Right forelimb (tissue), 1 donor: ENCODE measurements around the gene ATM.
"Not testable (repeated sequence)": the region's sequence is repeated elsewhere in the genome, so short reads cannot be mapped to it uniquely, and the experiment has no call there.

Experiments
- DNase-seq: peaks from one replicate; pipeline ENCODE4 v3.0.0-alpha.2; 2018

ATM gene

DNA sequence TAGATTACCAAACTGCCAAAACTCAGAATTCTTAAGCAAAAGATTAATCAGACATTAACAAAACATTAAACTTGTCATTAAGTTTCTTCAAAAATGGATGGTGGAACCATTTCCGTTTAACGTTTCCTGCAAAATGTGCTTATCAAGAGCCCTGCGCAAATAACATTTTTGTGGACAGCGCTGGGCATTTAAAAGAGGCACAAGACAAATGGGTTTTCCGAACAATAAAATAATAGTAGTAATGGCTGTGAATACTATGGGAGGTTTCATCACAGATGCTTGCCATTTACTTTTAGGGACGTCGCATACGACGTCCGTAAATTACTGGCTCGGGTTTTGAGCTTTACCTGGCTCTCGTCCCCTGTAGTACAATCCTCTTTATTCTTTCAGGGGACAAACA lies 1.5 kb upstream of the ATM start:
- DNase-seq = no peak

DNA sequence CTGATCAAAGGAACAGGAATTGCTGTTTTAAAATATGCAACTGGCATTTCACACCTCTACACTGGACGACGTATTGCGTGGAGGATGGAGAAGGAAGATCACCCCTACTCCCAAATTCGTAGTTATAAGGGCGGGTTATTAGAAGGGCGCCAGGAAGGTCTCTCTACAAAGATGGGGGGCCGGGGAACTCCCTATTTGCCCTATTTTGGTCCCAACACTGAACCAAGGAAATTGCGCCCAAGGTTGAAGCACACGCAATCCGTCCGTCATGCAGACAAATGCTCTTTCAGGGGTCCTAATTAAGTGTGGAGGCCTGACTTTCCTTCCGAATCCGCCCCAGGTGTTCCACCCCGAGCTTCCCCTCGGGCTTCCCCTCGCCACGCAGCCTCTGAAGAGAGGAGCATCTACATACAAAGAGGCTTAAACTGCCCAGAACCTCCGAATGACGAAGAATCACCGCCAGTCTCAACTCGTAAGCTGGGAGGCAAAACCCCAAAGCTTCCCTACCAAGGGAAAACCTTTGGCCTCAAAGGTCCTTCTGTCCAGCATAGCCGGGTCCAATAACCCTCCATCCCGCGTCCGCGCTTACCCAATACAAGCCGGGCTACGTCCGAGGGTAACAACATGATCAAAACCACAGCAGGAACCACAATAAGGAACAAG lies 825 bp upstream of the ATM start:
- DNase-seq = no peak

DNA sequence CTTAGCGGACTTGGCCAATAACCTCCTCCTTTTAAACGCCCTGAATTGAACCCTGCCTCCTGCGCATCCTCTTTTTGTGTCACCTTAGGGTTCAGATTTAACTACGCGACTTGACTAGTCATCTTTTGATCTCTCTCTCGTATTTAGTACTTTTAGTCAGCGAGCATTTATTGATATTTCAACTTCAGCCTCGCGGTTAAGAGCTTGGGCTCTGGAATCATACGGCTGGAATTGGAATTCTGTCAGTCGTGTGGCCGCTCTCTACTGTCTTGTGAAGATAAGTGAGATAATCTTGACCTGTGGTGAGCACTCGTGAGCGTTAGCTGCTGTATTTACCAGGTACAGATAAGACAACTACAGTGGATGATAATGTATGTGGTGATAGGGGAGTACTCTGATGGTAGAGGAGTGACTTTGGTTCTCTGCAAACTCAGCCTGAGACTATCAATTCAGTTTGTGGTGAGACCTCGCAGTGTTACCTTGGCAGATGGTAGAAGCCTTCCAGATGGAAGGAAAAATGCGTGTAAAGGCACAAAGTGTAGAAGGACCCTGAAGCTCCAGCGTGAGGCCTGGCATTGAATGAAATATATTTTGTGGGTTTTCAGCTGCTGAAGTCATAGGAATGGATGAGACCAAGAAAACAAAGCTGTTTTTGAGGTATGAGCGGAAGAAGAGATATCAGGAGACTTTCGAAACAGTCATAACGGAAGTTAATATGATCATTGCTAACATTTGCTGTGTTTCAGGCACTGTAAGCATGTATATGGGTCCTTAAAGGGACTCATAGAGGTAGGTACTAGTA lies 682 bp downstream of the ATM start:
- DNase-seq = no peak

DNA sequence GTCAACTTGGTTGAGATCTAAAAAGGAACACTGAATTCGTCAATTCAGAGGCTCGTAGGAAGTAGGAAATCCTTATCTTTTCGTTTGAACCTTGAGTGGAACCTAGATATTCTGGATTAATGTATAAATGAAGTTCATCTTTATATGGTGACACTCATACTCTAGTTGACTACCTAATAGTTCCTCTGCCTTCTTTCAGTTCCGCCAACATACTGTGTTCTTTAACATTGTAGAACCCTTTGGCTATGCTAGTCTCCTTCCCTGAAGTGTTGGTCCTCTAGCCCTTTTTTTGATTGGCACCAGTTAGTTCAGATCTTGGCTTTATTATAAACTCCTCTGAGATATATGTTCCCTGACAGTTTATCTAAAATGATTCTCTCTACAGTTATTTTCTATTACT lies 1.5 kb downstream of the ATM start:
- DNase-seq = no peak

DNA sequence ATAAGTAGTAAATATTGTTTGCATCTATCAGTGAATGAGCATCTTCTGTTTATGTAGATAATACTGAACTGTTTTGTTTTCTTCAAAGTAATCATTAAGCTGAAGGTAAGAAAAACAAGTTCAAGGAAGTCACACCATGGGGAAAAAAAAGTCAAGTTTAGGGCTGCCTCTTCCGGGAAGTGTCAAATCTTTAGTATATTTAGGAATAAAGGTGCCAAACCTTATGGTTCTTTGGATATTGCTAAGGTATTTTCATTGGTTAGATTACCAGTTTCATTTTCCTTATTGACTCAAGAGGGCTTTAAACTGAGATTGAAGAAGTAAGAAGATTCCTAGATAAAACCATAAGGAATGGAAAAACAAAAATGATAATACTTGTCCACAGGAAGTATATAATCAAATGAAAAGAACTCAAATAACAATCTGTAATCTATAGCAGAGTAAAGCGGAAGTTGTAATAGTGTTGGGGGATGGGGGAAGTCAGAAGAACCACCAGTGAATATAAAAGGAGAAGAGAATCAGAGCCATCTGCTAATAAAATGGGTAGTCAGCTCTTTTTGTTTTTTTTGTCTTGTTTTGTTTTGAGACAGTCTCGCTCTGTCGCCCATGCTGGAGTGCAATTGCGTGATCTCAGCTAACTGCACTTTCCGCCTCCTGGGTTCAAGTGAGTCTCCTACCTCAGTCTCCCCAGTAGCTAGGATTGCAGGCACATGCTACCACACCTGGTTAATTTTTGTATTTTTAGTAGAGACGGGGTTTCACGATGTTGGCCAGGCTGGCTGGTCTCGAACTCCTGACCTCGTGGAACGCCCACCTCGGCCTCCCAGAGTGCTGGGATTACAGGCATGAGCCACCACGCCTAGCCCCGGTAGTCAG lies 2.3 kb downstream of the ATM start:
- no peak for DNase-seq

DNA sequence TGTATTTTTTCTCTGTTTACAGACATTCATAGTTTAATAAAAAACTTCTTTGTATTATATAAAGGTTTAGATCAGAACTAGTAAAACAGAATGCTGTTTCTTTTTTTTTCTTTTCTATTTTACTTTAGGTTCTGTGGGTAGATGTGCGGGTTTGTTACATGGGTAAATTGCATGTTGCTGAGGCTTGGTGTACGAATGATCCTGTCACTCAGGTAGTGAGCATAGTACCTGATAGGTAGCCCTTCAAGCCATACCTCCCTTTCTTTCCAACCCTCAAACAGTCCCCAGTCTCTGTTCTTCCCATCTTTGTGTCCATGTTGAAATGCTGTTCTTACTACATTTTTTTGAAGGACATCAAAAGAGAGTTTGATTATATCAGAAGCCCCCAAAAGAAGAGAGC lies 3.2 kb downstream of the ATM start:
- DNase-seq = no peak

DNA sequence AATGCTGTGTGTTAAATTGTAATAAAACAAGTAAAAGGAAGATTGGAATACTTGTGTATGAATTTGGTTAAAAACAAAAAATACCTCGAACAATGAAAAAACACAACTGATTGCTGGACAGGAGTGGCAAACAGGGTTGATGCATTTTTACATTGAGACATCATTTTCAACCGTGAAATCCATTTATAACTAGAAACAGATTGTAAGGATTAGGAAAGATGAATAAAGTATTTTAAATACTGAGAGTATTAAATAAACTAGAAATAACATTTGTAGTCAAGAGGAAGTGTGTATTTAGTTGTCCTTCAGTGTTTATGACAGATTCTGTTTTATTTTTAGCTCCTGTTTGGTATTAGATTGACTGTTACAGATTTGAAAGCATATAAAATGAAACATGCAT lies 5.4 kb downstream of the ATM start:
- no peak for DNase-seq

DNA sequence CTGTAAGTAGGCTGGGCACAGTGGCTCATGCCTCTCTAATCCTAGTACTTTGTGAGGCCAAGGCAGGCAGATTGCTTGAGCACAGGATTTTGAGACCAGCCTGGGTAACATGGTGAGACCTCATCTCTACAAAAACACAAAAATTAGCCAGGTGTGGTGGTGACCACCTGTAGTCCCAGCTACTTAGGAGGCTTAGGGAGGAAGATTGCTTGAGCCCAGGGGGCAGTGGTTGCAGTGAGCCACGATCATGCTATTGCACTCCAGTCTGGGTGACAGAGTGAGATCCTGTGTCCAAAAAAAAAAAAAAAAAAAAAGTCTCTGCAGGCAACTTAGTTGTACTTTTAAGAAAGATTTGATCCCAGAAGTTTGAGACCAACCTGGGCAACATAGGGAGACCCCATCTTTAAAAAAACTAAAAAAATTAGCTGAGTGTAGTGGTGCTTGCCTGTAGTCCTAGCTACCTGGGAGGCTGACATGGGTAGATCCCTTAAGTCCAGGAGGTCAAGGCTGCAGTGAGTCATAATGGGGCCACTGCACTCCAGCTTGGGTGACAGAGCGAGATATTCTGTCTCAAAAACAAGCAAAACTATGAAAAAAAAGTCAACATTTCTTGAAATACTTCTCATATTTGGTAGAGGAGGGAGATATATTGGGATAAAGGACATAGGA lies 10.5 kb downstream of the ATM start:
- DNase-seq = no peak

DNA sequence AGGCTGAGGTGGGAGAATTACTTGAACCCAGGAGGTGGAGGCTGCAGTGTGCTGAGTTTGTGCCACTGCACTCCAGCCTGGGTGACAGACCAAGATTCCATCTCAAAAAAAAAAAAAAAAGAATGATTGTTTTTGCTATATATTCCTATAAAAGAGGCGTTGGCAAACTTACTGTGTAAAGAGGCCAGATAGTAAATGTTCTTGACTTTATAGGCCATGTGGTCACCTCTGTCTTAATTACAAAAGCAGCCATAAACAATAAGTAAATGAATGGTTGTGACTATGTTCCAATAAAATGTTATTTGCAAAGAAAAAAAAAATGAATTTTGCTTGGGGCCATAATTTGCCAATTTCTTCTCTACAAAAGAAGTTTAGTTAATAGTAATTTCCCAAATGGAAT lies 12.3 kb downstream of the ATM start:
- DNase-seq = no peak

DNA sequence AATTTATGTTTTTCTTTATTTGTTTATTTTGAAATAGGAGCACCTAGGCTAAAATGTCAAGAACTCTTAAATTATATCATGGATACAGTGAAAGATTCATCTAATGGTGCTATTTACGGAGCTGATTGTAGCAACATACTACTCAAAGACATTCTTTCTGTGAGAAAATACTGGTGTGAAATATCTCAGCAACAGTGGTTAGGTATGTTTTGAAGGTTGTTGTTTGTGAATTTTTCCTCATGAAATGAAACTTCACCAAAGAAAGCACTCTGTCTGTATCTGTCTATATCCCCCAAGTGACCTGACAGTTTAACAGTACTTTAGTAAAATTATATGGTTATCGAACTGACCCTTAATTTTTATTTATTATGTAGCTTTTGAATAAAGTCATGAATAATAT lies 12.8 kb downstream of the ATM start:
- no peak for DNase-seq

DNA sequence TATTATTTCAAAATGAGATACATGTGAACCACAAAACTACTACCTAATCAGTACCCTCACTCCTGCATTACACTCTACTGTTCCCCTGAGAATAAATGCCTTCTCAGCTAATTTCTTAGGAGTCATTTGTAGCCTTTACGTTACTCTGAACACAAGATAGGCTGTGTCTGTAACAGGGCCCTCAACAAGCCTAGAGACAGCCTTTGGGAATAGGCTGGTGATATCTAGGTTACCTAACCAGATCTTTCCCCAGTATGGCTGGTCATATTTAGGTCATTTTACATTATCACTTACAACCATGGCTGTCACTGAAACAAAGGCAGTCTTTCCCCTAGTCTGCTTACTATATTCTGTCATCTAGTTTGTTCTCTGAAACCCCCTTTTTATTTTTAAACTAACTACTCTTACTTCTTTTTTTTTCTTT lies 14.2 kb downstream of the ATM start:
- no peak for DNase-seq

DNA sequence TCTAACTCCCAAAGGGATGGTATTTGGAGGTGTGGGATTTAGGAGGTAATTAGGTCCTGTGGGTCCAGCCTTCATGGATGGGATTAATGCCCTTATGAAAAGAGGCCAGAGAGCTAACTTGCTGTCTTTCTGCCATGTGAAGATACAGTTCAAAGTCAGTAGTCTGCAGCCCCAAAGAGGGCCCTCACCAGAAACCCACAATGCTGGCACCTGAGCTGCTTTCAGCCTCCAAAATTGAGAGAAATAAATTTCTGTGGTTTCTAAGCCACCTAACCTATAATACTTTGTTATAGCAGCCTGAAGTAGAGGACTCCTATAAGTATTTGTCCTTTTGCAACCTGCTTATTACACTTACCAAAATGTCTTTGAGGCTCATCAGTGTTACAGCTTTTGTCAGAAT lies 16.2 kb downstream of the ATM start:
- DNase-seq = no peak

DNA sequence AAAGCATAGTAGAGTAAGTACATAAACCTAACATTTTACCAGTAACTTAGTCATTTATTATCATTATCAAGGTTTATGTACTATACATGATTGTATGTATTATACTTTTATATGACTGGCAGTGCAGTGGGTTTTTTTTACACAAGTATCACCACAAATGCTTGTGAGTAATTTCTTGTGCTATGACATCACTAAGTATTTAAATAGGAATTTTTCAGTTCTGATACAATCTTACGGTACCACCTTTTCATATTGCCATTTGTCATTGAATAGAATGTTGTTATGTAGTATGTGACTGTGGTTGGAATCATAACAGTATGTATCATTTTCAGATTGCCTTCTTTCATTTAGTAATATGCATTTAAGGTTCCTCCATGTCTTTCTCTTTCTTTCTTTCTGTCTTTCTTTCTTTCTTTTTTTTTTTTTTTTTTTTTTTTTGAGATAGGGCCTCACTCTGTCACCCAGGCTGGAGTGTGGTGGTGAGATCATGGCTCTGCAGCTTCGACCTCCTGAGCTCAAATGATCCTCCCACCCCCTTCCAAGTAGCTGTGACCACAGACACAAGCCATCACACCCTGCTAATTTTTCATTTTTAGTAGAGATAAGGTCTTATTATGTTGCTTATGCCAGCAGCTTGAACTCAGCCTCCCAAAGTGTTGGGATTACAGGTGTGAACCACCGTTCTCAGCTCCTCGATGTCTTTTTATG lies 18.6 kb downstream of the ATM start:
- DNase-seq = no peak

DNA sequence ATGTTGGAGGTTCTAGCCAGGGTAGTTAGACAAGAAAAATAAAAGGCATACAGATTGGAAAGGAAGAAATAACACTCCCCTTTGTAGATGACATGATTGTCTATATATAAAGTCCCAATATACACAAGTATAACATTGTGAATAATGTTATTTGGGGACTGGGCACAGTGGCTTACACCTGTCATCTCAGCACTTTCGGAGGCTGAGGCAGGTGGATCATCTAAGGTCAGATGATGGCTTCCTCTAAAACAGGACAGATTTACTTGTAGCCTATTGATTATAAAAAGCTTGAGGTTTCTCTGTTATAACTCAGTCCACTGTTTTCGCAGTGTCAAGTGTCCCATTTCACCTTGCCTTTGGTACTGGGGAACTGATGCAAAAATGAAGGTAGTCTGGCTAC lies 19.6 kb downstream of the ATM start:
- no peak for DNase-seq

DNA sequence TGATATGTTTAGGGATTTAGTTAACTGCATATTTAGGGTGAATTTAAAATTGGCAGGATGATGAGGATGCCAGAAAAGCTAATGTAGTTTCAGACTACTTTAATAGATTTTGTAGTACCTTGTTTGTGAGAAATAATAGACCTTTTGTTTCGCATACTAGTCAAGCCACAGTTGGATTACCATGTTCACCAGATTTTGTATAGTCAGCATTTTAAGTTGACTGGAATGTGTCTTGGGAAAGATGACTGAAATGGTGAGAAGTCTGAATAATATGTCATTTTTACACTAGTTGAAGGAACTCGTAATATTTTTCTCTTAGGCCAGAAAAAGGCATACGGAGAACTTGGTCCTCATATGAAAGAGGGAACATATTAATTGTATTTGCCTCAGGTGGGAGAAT lies 23.4 kb downstream of the ATM start:
- DNase-seq = no peak

DNA sequence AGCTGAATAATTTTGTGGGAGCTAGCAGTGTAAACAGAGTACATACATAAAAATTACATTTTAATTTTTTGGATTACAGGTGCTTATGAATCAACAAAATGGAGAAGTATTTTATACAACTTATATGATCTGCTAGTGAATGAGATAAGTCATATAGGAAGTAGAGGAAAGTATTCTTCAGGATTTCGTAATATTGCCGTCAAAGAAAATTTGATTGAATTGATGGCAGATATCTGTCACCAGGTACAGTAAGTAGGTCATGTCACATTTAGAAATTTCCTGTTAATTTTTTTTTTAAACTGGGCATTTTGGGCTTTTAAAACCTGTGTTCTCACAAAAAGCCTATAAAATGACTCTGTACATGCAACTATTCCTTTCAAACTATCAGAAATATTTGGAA lies 24.0 kb downstream of the ATM start:
- no peak for DNase-seq

DNA sequence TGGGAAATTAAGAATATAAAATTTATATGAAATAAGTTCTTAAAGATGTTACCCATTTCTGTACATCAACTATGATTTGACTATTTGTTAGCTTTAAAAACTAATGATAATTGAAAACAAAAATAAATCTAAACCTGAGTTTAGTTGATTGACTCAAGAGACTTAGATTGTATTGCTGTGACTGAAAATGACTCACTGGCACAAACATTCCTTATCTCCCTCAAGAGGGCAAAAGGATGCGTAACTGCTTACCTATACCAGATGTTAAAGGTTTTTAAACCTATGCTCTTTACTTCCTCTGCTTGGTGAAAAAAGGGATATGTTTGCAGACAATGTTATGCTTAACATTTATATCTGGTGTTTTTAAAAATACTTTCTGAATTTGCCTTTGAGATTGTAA lies 30.3 kb downstream of the ATM start:
- DNase-seq = no peak

DNA sequence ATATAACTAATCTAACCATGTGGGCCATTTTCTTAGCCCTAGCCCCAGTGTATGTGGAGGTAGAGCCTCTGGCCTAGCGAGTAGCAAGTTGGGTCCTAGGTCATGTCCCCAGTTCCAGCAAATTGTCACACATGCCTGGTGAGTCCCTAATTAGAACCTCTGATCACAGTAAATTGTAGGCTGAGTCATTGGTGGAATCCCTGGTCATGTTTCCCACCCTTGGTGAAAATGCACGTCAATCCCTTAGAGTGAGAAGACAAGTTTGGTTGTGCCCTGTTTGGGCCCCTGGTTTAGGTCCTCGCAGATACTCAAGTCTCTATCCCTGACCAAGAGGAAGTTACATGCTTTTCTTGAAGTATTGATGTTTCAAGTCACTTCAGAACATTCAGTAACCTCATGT lies 46.7 kb downstream of the ATM start:
- no peak for DNase-seq

DNA sequence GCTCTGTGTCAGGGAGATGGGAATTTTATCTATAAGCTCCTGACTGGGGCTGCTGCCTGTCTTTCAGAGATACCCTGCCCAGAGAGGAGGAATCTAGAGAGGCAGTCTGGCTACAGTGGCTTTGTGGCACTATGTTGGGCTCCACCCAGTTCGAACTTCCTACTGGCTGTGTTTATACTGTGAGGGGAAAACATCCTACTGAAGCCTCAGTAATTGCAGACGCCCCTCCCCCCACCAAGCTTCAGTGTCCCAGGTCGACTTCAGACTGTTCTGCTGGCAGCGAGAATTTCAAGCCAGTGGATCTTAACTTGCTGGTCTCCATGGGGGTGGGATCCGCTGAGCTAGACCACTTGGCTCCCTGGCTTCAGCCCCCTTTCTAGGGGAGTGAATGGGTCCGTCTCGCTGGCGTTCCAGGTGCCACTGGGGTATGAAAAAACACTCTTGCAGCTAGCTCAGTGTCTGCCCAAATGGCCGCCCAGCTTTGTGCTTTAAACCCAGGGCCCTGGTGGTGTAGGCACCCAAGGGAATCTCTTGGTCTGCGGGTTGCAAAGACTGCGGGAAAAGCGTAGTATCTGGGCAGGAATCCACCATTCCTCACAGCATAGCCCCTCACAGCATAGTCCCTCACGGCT lies 54.2 kb downstream of the ATM start:
- not testable (repeated sequence) for DNase-seq

DNA sequence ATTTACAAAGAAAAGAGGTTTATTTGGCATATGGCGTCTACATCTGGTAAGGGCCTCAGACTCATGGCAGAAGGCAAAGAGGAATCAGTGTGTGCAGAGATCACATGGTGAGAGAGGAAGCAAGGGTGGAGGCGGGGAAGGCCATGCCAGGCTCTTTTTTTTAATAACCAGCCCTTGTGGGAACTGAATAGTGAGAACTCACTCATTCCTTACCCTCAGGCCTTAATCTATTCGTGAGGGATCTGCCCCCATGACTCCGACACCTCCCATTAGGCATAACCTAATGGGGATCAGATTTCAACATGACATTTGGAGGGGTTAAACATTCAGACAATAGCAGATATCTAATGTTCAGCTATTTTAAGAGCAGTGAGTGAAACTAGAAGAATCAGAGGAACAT lies 55.7 kb downstream of the ATM start:
- no peak for DNase-seq

DNA sequence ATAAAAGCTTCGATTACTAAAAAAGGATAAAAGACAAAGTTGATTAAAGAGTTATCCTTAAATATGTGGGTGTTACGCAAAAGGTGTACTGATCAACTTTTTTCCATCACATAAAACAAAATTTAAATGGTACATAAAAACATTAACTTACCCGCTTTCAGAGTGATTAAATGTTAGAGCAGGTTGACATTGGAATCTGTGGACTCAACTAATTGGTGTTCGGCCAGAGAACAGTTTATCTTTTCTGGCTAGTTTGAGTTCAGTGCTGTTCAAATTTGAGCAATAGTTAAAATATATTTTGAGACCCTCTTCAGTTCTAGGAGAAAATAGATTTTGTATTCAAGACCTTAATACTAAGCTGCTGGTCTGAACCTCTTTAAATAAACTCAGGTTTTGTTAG lies 56.1 kb downstream of the ATM start:
- DNase-seq = no peak

DNA sequence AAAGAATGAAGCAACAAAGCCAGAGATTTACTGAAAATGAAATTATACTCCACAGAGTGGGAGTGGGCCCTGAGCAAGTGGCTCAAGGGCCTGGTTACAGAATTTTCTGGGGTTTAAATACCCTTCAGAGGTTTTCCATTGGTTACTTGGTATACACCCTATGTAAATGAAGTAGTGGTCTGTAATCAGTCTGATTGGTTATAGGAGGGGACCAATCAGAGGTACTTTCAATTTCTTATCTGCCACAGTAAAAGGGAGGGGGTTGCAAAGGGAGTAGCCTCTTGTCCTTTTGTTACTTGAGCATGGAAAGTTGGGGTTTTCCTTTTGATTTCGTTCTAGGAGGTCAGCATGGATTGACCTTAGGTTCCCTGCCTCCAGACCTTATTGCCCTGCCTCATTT lies 63.5 kb downstream of the ATM start:
- no peak for DNase-seq
